ENCODE measurements around the gene SRD5A3.

DNA sequence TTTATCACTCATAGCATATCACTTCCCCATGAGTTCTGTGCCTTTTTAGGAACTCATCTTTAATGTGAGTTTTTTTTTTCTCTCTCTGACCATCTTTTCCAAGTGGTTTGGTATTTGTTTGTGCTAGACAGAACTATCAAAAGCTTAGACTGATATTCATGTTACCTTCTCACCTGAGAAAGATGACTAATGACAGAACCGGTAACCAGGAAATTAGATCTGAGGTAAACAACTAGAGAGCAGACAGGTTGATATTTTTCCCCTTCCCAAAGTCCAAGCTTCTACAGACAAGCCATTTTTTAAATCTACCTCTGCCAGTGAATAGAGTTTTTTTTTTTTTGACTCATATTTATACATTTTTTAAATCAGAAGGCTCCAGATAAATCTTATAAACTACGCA, 17.0 kb upstream of the SRD5A3 start:
- TF ChIP-seq, protein P1, sequence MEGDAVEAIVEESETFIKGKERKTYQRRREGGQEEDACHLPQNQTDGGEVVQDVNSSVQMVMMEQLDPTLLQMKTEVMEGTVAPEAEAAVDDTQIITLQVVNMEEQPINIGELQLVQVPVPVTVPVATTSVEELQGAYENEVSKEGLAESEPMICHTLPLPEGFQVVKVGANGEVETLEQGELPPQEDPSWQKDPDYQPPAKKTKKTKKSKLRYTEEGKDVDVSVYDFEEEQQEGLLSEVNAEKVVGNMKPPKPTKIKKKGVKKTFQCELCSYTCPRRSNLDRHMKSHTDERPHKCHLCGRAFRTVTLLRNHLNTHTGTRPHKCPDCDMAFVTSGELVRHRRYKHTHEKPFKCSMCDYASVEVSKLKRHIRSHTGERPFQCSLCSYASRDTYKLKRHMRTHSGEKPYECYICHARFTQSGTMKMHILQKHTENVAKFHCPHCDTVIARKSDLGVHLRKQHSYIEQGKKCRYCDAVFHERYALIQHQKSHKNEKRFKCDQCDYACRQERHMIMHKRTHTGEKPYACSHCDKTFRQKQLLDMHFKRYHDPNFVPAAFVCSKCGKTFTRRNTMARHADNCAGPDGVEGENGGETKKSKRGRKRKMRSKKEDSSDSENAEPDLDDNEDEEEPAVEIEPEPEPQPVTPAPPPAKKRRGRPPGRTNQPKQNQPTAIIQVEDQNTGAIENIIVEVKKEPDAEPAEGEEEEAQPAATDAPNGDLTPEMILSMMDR (IDR thresholded peaks at IDR 0.05; ENCODE audit: low read depth, low read length), result no peak
- TF ChIP-seq EZH2phosphoT487 (IDR thresholded peaks at IDR 0.05; ENCODE audit: low read depth), result no peak
